ENCODE results near the gene PITPNB.
A peak's percentile ranks its signal among the peaks of the same experiment; 100 is the strongest.

Gene PITPNB

GRCh38 chr22:27877501-27877900, 41.6 kb downstream of the PITPNB start:
- DNase-seq (ENCODE audit: insufficient read length): no peak
- FAIRE-seq: peak; percentile 72
- no peak for TF ChIP-seq TAF1 (IDR thresholded peaks at IDR 0.05; ENCODE audit: borderline replicate concordance, low read depth, low read length)
- TF ChIP-seq POLR2A (IDR thresholded peaks at IDR 0.05; ENCODE audit: low read depth, low read length): no peak
- no peak for TF ChIP-seq POLR2AphosphoS5 (IDR thresholded peaks at IDR 0.05; ENCODE audit: low read depth, low read length)

GRCh38 chr22:27876684-27877083, 42.4 kb downstream of the PITPNB start:
- FAIRE-seq: peak; percentile 44
- TF ChIP-seq POLR2A (IDR thresholded peaks at IDR 0.05; ENCODE audit: low read depth, low read length) (no peak), POLR2AphosphoS5 (IDR thresholded peaks at IDR 0.05; ENCODE audit: low read depth, low read length) (no peak), TAF1 (IDR thresholded peaks at IDR 0.05; ENCODE audit: borderline replicate concordance, low read depth, low read length) (no peak)
- DNase-seq (ENCODE audit: insufficient read length): no peak

GRCh38 chr22:27875951-27876350, 43.1 kb downstream of the PITPNB start:
- FAIRE-seq: peak; percentile 44

GRCh38 chr22:27874764-27875163, 44.3 kb downstream of the PITPNB start:
- DNase-seq (ENCODE audit: insufficient read length) (no peak), FAIRE-seq (peak; percentile 33)
- no peak for TF ChIP-seq POLR2A (IDR thresholded peaks at IDR 0.05; ENCODE audit: low read depth, low read length)
- no peak for TF ChIP-seq POLR2AphosphoS5 (IDR thresholded peaks at IDR 0.05; ENCODE audit: low read depth, low read length)
- no peak for TF ChIP-seq TAF1 (IDR thresholded peaks at IDR 0.05; ENCODE audit: borderline replicate concordance, low read depth, low read length)

More at GRCh38 chr22:27875951-27876350, 43.1 kb downstream of the PITPNB start:
- TF ChIP-seq POLR2AphosphoS5 (IDR thresholded peaks at IDR 0.05; ENCODE audit: low read depth, low read length): no peak
- TF ChIP-seq POLR2A (IDR thresholded peaks at IDR 0.05; ENCODE audit: low read depth, low read length): no peak
- no peak for TF ChIP-seq TAF1 (IDR thresholded peaks at IDR 0.05; ENCODE audit: borderline replicate concordance, low read depth, low read length)
- DNase-seq (ENCODE audit: insufficient read length): no peak

- FAIRE-seq: no peak
Measured at GRCh38 chr22:27874185-27874584, 44.9 kb downstream of the PITPNB start.

GRCh38 chr22:27873472-27873871, 45.6 kb downstream of the PITPNB start:
- FAIRE-seq: no peak
- TF ChIP-seq POLR2A (IDR thresholded peaks at IDR 0.05; ENCODE audit: low read depth, low read length): no peak
- no peak for TF ChIP-seq TAF1 (IDR thresholded peaks at IDR 0.05; ENCODE audit: borderline replicate concordance, low read depth, low read length)
- TF ChIP-seq POLR2AphosphoS5 (IDR thresholded peaks at IDR 0.05; ENCODE audit: low read depth, low read length): no peak

More at GRCh38 chr22:27874185-27874584, 44.9 kb downstream of the PITPNB start:
- no peak for DNase-seq (ENCODE audit: insufficient read length)
- TF ChIP-seq TAF1 (IDR thresholded peaks at IDR 0.05; ENCODE audit: borderline replicate concordance, low read depth, low read length) (no peak), POLR2A (IDR thresholded peaks at IDR 0.05; ENCODE audit: low read depth, low read length) (no peak), POLR2AphosphoS5 (IDR thresholded peaks at IDR 0.05; ENCODE audit: low read depth, low read length) (no peak)

GRCh38 chr22:27872488-27872887, 46.6 kb downstream of the PITPNB start:
- TF ChIP-seq POLR2A (IDR thresholded peaks at IDR 0.05; ENCODE audit: low read depth, low read length): no peak
- no peak for TF ChIP-seq POLR2AphosphoS5 (IDR thresholded peaks at IDR 0.05; ENCODE audit: low read depth, low read length)
- TF ChIP-seq TAF1 (IDR thresholded peaks at IDR 0.05; ENCODE audit: borderline replicate concordance, low read depth, low read length): no peak
- FAIRE-seq (no peak), DNase-seq (ENCODE audit: insufficient read length) (no peak)

More at GRCh38 chr22:27873472-27873871, 45.6 kb downstream of the PITPNB start:
- no peak for DNase-seq (ENCODE audit: insufficient read length)

GRCh38 chr22:27871306-27872014, 47.6 kb downstream of the PITPNB start:
- no peak for TF ChIP-seq POLR2A (IDR thresholded peaks at IDR 0.05; ENCODE audit: low read depth, low read length)
- TF ChIP-seq POLR2AphosphoS5 (IDR thresholded peaks at IDR 0.05; ENCODE audit: low read depth, low read length): no peak
- TF ChIP-seq TAF1 (IDR thresholded peaks at IDR 0.05; ENCODE audit: borderline replicate concordance, low read depth, low read length): no peak
- FAIRE-seq (no peak), DNase-seq (ENCODE audit: insufficient read length) (no peak)

GRCh38 chr22:27870234-27871191, 48.5 kb downstream of the PITPNB start:
- FAIRE-seq (no peak), DNase-seq (ENCODE audit: insufficient read length) (no peak)
- TF ChIP-seq TAF1 (IDR thresholded peaks at IDR 0.05; ENCODE audit: borderline replicate concordance, low read depth, low read length) (no peak), POLR2A (IDR thresholded peaks at IDR 0.05; ENCODE audit: low read depth, low read length) (no peak), POLR2AphosphoS5 (IDR thresholded peaks at IDR 0.05; ENCODE audit: low read depth, low read length) (no peak)

GRCh38 chr22:27868732-27869282, 50.2 kb downstream of the PITPNB start:
- TF ChIP-seq POLR2AphosphoS5 (IDR thresholded peaks at IDR 0.05; ENCODE audit: low read depth, low read length) (no peak), TAF1 (IDR thresholded peaks at IDR 0.05; ENCODE audit: borderline replicate concordance, low read depth, low read length) (no peak), POLR2A (IDR thresholded peaks at IDR 0.05; ENCODE audit: low read depth, low read length) (no peak)
- DNase-seq (ENCODE audit: insufficient read length) (no peak), FAIRE-seq (no peak)
